GM19351 (cell line): ENCODE measurements around the gene ACVR1B.

Experiments used
- ATAC-seq: cut with Tn5 transposase; IDR thresholded peaks from one replicate; pipeline ENCODE4 v1.9.1; 2021; ENCODE audit warnings: mild to moderate bottlenecking, moderate library complexity; ENCODE audit not compliant: unreplicated experiment

The ACVR1B gene

DNA sequence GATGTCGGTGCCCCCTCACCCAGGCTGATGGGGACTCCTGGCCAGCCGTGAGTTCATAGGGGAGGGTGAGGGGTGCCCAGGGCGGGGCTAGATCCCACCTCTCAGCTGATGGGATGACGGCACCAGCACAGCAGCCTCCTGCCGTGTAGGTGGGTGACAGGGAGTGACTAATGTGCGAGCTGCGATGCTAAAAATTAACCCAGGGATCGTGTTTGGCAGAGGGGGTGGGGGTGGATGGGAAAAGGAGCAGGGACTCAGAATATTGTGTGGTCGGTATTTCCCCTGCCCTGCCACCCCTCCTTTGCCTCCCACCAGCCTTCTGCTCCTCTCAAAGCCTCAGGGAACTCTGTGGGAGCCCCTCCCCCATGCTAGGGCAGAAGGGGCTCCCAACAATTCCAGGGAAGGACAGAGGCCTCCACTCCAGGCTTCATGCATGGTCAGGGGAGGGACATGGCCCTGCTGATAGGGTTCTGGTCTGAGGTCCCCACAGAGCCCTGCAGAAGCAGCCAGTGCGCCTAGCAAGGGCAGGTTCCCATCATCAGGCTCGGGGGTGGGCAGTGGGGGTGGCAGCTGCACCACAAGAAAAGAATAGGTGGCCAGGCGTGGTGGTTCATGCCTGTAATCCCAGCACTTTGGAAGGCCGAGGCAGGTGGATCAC lies 67.7 kb downstream of the ACVR1B start:
- no peak for ATAC-seq

DNA sequence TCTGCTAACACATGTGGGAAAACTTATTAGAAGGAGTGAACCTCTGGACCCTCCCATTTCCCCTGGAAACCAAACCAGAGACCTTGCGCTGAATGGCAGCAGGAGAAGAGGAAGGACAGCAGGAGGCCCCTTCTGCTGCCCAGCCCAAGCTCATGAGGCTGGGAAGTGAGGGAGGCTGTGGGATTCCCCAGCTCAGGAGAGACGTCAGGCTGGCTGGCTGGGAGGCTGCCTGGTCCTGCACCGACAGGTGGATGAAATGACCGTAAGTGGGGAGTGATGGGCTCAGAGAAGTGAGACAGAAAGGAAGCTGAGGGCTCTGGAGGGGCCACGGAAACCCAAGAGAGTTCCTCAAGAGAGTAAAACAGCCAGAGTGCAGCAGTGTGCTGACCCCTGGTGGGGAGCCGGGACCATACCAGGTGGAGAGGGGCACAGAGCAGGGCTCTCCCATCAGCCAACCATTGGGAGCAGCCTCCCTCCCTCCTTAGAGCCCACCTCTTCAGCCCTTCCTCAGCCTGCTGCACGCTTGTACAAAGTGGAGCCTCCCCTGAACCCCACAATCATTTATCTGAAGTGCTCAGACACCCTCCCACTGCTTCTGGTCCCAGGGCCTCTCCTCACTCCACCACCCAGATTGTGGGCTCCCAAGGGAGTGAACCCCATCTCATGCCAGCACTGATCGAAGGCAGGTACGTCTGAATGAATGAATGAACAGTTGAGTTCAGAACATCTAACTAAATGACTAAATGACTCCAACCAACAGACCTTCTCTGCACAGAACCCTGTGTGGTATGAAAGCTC lies 69.2 kb downstream of the ACVR1B start:
- ATAC-seq, result peak; percentile 38

DNA sequence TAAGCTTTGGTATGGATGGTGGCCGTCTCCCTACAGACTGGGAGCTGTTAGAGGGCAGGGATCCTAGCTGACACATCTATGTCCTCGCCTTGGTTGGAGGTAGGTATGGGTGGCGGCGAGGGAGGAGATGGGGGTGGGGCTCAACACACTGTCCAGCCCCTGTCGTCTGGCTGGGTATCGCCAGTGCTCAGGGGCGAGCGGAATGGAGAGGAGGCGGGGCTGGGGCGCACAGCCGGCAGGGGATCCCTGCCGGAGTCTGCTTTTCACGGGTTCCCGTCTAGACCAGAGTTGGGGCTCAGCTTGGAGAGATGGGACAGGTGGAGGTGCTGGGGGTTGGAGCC lies 71.3 kb downstream of the ACVR1B start:
- peak; percentile 9 for ATAC-seq

DNA sequence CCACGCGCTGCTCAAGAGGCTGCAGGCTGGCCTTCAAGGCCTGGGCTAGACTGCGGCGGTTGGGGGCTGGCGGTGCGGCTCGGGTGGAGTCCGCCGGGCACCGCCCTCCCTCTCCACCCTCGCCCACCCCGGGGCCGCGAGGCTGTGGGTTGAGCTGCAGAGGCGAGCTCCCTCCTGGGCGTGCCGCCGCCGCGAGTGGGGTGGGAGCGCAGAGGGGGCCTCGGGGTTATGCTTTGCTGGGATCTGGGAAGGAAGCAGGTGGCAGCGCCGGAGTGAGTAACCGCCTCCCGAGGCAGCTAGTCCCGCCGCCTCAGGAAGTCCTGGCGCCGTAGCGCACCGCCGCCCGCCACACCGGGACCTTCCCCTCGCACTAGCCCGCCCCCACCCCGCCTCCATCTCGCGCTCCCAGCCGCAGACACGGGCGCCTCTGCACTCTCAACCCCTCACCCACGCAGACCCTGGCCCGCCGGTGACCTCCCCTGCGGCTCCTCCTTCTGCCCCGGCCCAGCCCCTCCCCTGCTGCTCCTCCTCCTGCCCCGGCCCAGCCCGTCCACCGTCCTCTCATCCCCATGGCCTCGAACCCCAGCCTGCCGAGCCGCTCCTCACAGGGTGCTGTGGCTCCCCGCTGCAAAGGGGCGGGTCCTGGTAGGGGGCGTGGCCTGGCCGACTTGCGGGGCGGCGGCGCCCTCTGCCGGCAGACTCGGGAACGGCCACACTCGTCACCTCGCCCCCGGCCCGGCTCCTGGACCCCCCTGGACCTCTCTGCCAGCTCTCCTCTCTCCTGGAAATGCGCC lies 71.9 kb downstream of the ACVR1B start:
- peak; percentile 42 for ATAC-seq

DNA sequence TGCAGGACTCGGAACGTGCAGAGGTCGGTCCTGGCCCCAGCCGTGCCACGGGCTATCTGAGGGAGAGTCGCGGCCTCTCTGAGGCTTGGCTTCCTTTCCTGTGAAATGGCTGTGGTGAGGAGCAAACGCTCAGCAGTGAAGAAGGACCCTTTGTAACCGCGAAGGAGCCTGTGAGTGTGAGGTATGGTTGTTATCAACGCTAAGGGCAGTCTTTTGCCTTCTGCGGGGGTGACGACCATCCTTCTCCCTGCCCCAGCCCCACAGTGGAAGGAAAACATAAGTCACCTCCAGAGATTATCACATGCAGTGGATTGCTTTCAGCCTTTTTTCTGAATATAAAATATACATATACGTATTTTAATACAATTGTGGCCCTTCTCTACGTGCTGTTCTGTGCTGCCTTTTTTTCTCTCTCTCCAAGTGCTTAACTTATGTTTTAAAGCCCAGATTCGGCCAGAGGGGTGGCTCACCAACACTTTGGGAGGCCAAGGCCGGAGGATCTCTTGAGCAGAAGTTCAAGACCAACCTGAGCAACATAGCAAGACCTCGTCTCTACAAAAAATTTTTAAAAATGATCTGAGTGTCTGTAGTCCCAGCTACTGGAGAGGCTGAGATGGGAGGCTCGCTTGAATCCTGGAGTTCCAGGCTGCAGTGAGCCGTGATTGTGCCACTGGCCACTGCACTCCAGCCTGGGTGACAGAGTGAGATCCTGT lies 72.6 kb downstream of the ACVR1B start:
- ATAC-seq, result no peak

DNA sequence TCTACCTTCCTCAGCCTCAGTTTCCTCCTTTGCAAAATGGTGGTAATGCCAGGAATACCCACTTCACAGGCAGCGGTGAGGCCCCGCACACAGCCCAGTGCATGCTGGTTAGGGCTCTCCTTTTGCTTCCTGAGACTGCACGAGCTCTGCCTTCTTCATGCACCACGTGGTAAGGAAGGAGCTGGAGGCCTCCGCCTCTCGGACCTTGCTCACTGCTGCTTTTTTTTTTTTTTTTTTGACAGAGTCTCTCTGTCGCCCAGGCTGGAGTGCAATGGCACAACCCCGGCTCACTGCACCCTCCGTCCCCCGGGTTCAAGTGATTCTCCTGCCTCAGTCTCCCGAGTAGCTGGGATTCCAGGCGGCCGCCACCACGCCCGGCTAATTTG lies 73.3 kb downstream of the ACVR1B start:
- ATAC-seq, result no peak

DNA sequence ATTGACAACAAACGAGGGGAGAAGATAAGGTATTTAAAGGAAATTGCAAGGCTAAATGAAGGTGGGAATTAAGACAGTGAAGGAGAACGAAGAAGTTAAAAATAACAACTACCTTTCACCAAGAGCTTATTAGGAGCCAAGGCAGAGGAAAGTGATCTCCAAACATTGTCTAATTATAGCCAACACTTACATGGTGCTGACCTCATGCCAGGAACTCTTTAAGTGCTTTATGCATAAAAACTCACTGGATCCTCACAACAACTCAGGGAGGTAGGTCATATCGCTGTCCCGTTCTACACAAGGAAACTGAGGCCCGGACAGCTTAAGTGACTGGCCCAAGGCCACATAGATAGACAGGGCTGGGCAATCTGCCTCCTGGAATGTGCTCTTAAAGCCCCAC lies 74.8 kb downstream of the ACVR1B start:
- no peak for ATAC-seq

DNA sequence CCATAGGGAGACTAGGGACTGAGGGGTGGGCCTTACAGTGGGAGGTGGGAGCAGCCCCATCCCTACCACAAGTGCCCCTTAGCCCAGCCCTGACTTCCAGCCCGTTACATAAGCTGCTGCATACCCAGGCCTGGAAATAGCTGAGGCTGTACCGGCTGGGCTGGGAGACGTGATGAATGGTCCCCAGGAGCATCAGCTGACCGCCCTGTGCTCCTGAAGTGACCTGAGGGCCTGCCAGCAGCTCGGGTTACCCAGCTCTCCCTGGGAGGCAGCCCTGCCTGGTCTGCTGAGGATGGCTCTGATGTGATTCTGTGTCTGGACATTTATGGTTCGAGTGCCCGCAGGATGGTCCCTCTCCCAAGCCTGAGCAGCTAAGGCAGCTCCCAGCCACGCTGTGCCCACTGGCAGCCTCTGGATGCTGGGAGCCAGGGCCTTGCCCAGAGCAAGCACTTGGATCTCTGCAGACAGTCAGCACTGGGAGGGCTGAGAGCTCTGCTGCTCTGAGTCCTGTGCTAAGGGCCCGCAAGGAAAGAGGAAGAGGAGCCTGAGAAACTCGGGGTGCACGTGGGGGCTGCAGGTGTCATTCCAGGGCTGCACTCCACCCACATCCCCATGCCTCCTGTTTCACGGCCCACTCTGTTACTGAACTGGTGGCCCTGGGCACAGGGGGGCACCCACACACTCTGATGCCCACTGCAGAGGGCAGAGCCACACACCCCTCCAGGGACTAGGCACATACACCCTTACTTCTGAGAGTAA lies 75.8 kb downstream of the ACVR1B start:
- ATAC-seq, result no peak

DNA sequence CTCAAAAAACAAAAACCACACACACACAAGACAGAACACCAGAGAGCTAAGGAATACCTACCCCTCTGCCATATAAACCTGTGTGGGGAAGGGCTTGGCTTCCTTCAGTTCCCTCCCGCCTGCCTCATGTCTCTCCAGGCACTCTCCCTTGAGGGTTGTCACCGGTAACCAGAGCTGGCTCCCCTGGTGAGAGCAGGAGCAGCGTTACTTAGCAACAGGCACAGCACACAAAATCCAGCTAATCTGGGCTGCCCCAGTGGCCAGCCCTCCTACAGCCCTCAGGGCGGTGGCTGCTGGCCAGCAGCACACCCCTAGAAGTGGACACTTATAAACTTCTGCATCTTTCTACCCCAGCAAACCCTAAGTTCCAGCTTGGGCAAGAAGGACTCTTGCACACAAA lies 78.2 kb downstream of the ACVR1B start:
- no peak for ATAC-seq

DNA sequence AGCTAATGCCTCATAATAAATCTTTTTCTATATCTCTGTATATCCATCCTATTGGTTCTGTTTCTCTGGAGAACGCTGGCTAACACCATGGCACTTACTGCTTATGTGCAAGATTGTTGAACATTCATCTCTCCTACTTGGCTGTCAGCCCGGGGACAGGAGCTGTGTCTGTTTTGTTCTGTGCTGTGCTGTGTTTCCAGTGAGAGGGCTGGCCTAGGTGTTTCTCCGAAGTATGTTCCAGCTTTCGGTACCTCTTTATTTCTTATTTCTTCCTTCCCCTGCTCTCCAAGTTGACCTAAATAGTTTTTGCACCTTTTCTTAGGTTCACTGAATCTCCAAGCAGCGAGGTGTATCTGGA lies 80.9 kb downstream of the ACVR1B start:
- no peak for ATAC-seq

DNA sequence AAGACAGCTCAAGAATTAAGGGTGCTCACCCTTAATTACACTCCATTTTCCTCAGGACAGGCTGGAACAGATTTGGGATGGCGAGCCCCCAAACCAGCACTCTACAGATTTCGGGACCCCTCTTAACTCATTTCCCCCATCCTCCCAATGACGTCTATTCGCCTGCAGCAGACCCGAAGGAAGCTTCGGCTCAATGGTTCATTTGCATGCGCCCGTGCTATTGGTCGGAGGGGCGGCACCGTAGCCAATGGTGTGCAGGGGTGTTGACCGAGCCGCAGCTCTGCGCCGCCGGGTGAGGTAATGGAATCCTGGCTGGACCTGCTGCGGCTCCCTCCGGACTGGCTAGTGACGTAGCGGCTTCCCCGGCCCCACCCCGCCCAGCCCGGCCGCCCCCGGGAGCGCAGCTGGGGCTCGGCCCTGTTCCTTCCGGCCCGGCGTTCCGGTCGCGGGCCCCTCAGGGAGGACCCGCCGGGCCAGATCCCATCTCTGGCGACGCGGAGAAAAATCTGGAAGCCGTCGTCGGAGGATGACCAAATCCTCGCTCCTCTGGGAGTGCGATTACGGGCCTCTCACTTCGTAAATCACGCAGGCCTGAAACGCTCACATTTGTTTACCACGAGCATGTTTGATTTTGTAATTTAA lies 81.4 kb downstream of the ACVR1B start:
- peak; percentile 94 for ATAC-seq

DNA sequence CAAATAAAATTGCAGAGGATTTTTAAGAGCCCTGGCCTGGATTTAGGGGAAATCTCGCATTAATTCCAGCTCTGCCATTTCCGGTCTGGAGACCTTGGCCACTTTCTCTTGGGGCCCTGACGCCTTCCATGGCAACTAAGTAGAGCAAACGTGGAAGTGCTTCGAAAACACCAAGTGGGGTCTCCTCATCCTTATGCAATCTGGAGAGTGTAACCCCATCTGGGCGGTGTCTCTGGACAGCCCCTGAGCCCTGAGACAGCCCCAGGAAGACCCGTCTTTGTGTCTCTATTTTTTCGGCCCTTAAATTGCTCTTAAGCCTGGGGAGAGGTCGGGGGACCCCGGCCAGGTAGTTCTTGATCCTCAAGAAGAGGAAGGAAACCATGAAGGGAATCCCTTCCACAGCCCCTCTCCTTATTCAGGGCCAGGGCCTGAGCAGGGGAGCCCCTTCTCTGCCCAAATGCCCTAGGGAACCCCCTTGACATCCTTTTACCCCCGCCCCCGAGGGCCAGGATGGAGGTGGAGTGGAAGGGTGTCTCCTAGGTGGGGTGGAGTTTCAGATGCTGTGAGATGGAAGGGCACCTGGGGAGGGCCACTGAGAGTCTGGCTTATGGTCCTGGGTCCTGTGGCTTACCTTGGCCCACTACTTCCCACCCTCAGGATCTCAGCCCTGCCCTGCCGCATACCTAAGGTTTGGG lies 82.1 kb downstream of the ACVR1B start:
- no peak for ATAC-seq

DNA sequence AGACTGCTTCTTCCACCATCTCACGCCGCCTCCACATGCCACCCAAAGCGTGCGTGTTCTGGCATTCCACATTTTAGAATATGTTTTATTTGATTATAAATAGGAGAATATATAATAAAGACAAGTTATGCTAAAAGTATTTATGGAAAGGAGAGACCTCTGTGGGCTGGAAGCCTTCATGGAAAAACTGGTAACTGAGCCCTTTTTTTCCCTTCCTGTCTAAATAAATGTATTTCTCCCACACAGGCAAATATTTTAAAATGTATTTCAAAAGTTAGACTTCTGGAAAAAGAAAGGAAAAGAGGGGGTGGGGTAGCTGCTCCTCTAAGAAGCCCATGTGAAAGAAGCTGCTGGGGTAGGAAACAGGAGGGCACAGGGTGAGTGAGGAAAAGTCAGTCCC lies 83.7 kb downstream of the ACVR1B start:
- ATAC-seq, result no peak

DNA sequence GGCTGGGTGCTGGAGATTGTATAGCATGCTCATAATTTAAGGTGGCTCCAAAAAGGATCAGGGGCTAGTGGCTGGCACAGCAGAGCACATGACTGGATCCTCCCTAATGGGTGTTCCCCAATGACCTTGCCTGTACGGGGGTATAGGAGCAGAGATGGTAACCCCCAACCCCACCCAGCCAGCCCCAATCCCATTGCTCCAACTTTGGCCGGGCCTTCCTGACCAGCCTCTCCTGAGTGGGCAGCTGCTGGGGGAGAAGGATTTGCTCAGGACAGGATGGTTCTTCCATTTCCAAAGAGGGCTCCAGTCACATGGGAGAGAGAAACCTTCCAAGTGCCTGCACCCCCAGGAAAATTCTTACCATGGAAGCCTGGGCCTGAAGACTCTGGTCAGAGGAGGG lies 84.4 kb downstream of the ACVR1B start:
- ATAC-seq, result no peak

DNA sequence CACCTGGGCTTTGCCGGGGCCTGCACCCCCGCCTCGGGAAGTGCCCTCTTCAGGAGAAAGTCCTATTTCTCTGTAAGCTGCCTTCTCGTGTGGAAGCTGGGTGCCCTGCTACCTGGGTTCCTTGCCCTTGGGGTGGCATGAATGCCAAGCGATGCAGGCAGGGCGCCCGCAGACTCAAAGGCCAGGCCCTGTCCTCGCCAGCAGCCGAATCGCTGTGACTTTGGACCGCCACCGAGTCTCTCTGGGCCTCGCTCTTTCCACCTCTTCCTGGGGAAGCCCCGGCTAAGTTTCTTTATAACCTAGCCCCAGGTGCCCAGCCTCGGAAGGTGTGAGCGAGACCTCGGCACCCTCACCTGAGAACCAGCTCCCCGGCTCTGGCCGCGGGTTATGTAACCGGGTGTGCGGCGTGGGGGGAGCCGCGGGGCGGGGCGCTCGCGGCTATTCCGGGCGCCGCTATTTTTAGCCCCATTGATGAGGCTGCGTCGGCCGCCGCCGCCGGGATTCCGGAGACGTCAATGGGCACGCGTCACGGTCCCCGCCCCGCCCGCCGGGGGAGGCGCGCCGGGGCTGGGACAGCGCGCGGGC lies 85.2 kb downstream of the ACVR1B start:
- ATAC-seq, result peak; percentile 47

DNA sequence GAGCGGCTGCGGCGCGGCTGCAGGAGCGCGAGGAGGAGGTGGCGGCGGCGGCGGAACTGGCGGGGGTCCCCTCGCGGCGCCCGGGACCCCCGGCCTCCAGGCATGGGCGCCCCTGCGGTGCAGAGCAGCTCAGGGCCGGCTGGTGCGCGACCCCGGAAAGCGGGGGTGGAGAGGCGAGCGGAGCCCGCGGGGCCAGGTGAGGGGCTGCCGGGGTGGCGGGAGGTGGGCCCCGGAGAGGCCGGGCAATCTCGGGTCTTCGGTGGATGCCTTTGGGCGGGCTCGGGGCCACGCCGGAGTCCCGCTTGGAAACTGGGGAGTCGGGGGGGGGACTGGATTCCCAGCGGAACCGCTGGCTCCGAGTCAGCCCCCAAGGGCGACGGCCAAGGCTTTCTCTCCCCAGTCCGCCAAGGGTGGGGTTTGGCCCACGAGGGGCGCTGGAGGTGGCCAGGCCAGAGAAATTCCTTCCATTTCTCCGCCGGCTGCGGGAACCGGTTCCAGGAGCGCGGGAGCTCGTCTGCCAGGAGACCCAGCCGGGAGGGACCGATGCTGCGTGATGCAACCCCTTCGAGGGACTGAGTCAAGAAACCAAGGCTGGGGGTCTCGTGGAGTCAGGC lies 85.9 kb downstream of the ACVR1B start:
- ATAC-seq, result no peak

DNA sequence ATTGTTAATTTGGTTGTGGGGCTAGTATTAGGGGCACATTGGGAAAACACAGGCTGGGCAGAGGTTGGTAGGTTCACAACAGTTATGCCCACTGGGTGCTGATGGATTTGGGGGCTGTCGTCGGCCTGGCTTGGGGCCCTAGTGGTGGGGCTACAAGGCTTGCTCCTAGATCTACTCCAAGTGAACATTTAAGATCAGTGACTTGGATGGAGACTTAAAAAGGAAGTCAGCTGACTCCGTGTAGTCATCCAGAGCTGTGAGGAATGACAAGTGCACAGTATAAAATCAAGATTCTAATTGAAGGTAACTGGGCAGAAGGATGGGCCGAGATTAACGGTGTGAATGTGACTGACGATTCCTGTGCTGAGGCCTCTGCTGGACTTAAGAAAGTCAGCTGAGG lies 86.9 kb downstream of the ACVR1B start:
- ATAC-seq, result no peak

DNA sequence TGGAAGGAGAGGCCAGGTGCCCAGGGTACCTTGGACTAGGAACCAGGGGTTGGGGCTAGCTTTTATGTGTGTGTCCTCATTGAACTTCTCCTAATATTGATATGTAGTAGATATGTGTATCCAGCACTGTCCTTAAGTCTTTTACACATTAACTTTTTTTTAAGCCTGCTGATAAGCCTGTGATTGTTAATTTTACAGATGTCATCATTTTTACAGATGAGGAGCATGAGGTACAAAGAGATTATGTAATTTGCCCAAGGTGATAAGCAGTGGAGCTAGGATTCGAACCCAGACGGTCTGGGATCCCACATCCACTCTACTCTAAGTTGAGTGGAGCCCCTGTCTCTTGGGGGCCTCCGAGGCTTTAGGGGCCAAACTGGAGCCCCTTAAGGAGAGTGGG lies 89.5 kb downstream of the ACVR1B start:
- no peak for ATAC-seq

DNA sequence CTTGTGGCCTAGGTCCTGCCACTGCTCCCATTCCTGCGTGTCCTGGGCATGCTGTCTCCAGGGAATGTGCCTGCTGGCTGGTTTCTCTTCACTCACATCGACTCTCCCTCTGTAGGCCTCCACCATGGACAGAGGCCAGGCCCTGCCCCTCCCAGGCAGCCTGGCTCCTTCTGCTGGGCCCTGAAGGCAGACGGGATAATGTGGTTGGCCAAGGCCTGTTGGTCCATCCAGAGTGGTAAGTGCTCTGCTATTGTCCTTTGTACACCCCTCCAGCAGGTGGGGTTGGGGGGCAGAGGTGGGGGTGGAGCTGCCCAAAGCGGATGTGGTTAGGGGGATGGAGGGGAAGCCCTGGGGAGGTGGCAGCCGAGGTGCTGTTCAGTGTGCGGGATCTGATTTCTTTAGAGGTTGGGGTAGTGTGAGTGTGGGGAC lies 90.2 kb downstream of the ACVR1B start:
- no peak for ATAC-seq
